ENCODE measurements around the gene HCFC1.
"Not testable (repeated sequence)": the region's sequence is repeated elsewhere in the genome, so short reads cannot be mapped to it uniquely, and the experiment has no call there.

Gene HCFC1

GRCh38 chrX:153984351-153985178 is 12.9 kb upstream of the HCFC1 start:
- Histone ChIP-seq H3K4me3 (ENCODE audit: low read depth in 1 of 2, low read length in 2 of 2) (no peak overlapping the region), H3K27me3 (ENCODE audit: low read depth, low read length) (no peaks in the 10 kb centered on the region), H3K4me1 (ENCODE audit: control insufficient read depth in 1 of 2, insufficient read depth in 2 of 2, low read length in 2 of 2) (peaks cover 4% of the 10 kb centered on the region in 2 donors), H3K9me3 (ENCODE audit: control insufficient read depth in 1 of 2, low read length in 2 of 2) (no peaks in the 10 kb centered on the region), H3K36me3 (ENCODE audit: control insufficient read depth in 1 of 2, insufficient read depth in 2 of 2, low read length in 2 of 2) (no peaks in the 10 kb centered on the region), H3K27ac (ENCODE audit: low read length) (peak overlapping the region; percentile 23)

GRCh38 chrX:153983321-153983801 is 11.7 kb upstream of the HCFC1 start:
- Histone ChIP-seq H3K9me3 (ENCODE audit: control insufficient read depth in 1 of 2, low read length in 2 of 2) (no peaks in the 10 kb centered on the region), H3K27ac (ENCODE audit: low read length) (no peak overlapping the region), H3K36me3 (ENCODE audit: control insufficient read depth in 1 of 2, insufficient read depth in 2 of 2, low read length in 2 of 2) (no peaks in the 10 kb centered on the region), H3K4me3 (ENCODE audit: low read depth in 1 of 2, low read length in 2 of 2) (no peak overlapping the region), H3K4me1 (ENCODE audit: control insufficient read depth in 1 of 2, insufficient read depth in 2 of 2, low read length in 2 of 2) (peaks cover 4% of the 10 kb centered on the region in 2 donors), H3K27me3 (ENCODE audit: low read depth, low read length) (no peaks in the 10 kb centered on the region)

- Histone ChIP-seq H3K4me3 (ENCODE audit: low read depth in 1 of 2, low read length in 2 of 2) (no peak overlapping the region), H3K27me3 (ENCODE audit: low read depth, low read length) (no peaks in the 10 kb centered on the region), H3K27ac (ENCODE audit: low read length) (no peak overlapping the region), H3K9me3 (ENCODE audit: control insufficient read depth in 1 of 2, low read length in 2 of 2) (no peaks in the 10 kb centered on the region), H3K36me3 (ENCODE audit: control insufficient read depth in 1 of 2, insufficient read depth in 2 of 2, low read length in 2 of 2) (no peaks in the 10 kb centered on the region), H3K4me1 (ENCODE audit: control insufficient read depth in 1 of 2, insufficient read depth in 2 of 2, low read length in 2 of 2) (peaks cover 4% of the 10 kb centered on the region in 2 donors)
Observed at GRCh38 chrX:153981771-153982533, 10.3 kb upstream of the HCFC1 start.

GRCh38 chrX:153981231-153981630 is 9.6 kb upstream of the HCFC1 start:
- Histone ChIP-seq H3K27ac (ENCODE audit: low read length) (no peak overlapping the region), H3K4me1 (ENCODE audit: control insufficient read depth in 1 of 2, insufficient read depth in 2 of 2, low read length in 2 of 2) (peaks cover 4% of the 10 kb centered on the region in 2 donors), H3K36me3 (ENCODE audit: control insufficient read depth in 1 of 2, insufficient read depth in 2 of 2, low read length in 2 of 2) (no peaks in the 10 kb centered on the region), H3K4me3 (ENCODE audit: low read depth in 1 of 2, low read length in 2 of 2) (no peak overlapping the region), H3K27me3 (ENCODE audit: low read depth, low read length) (no peaks in the 10 kb centered on the region), H3K9me3 (ENCODE audit: control insufficient read depth in 1 of 2, low read length in 2 of 2) (no peaks in the 10 kb centered on the region)

- H3K27ac ChIP-seq (ENCODE audit: low read length), result not testable (repeated sequence)
Observed at GRCh38 chrX:153980394-153980793, 8.8 kb upstream of the HCFC1 start.

GRCh38 chrX:153974726-153975286 is 3.2 kb upstream of the HCFC1 start:
- Histone ChIP-seq H3K4me3 (ENCODE audit: low read depth in 1 of 2, low read length in 2 of 2) (no peak overlapping the region), H3K4me1 (ENCODE audit: control insufficient read depth in 1 of 2, insufficient read depth in 2 of 2, low read length in 2 of 2) (peaks cover 5 to 17% of the 10 kb centered on the region in 2 donors), H3K27me3 (ENCODE audit: low read depth, low read length) (no peaks in the 10 kb centered on the region), H3K36me3 (ENCODE audit: control insufficient read depth in 1 of 2, insufficient read depth in 2 of 2, low read length in 2 of 2) (peaks cover 0 to 5% of the 10 kb centered on the region in 2 donors), H3K9me3 (ENCODE audit: control insufficient read depth in 1 of 2, low read length in 2 of 2) (no peaks in the 10 kb centered on the region), H3K27ac (ENCODE audit: low read length) (no peak overlapping the region)

More at GRCh38 chrX:153980394-153980793, 8.8 kb upstream of the HCFC1 start:
- H3K36me3 ChIP-seq (ENCODE audit: control insufficient read depth in 1 of 2, insufficient read depth in 2 of 2, low read length in 2 of 2); H3K27me3 ChIP-seq (ENCODE audit: low read depth, low read length); H3K4me1 ChIP-seq (ENCODE audit: control insufficient read depth in 1 of 2, insufficient read depth in 2 of 2, low read length in 2 of 2); H3K4me3 ChIP-seq (ENCODE audit: low read depth in 1 of 2, low read length in 2 of 2); H3K9me3 ChIP-seq (ENCODE audit: control insufficient read depth in 1 of 2, low read length in 2 of 2): not testable (repeated sequence)

GRCh38 chrX:153974003-153974725 is 2.5 kb upstream of the HCFC1 start:
- no peaks in the 10 kb centered on the region for H3K9me3 ChIP-seq (ENCODE audit: control insufficient read depth in 1 of 2, low read length in 2 of 2)
- H3K36me3 ChIP-seq (ENCODE audit: control insufficient read depth in 1 of 2, insufficient read depth in 2 of 2, low read length in 2 of 2), result peaks cover 0 to 5% of the 10 kb centered on the region in 2 donors
- peaks cover 5 to 23% of the 10 kb centered on the region in 2 donors for H3K4me1 ChIP-seq (ENCODE audit: control insufficient read depth in 1 of 2, insufficient read depth in 2 of 2, low read length in 2 of 2)
- peak overlapping the region; percentile 56 to 68 for H3K4me3 ChIP-seq (ENCODE audit: low read depth in 1 of 2, low read length in 2 of 2)
- no peaks in the 10 kb centered on the region for H3K27me3 ChIP-seq (ENCODE audit: low read depth, low read length)
- H3K27ac ChIP-seq (ENCODE audit: low read length), result peak overlapping the region; percentile 95

GRCh38 chrX:153973127-153974002 is 1.7 kb upstream of the HCFC1 start:
- Histone ChIP-seq H3K27me3 (ENCODE audit: low read depth, low read length) (no peaks in the 10 kb centered on the region), H3K4me3 (ENCODE audit: low read depth in 1 of 2, low read length in 2 of 2) (peak overlapping the region; percentile 56 to 68), H3K27ac (ENCODE audit: low read length) (peak overlapping the region; percentile 95), H3K9me3 (ENCODE audit: control insufficient read depth in 1 of 2, low read length in 2 of 2) (no peaks in the 10 kb centered on the region), H3K4me1 (ENCODE audit: control insufficient read depth in 1 of 2, insufficient read depth in 2 of 2, low read length in 2 of 2) (peaks cover 7 to 29% of the 10 kb centered on the region in 2 donors), H3K36me3 (ENCODE audit: control insufficient read depth in 1 of 2, insufficient read depth in 2 of 2, low read length in 2 of 2) (peaks cover 0 to 5% of the 10 kb centered on the region in 2 donors)

- H3K4me1 ChIP-seq (ENCODE audit: control insufficient read depth in 1 of 2, insufficient read depth in 2 of 2, low read length in 2 of 2), result peaks cover 11 to 37% of the 10 kb centered on the region in 2 donors
- peak within 1 kb of the TSS; percentile 95 for H3K27ac ChIP-seq (ENCODE audit: low read length)
- H3K27me3 ChIP-seq (ENCODE audit: low read depth, low read length), result no peaks in the 10 kb centered on the region
- H3K9me3 ChIP-seq (ENCODE audit: control insufficient read depth in 1 of 2, low read length in 2 of 2), result no peaks in the 10 kb centered on the region
- H3K4me3 ChIP-seq (ENCODE audit: low read depth in 1 of 2, low read length in 2 of 2), result peak within 1 kb of the TSS; percentile 76 to 80
- H3K36me3 ChIP-seq (ENCODE audit: control insufficient read depth in 1 of 2, insufficient read depth in 2 of 2, low read length in 2 of 2), result peaks cover 0 to 5% of the 10 kb centered on the region in 2 donors
Observed at GRCh38 chrX:153972368-153973126, 929 bp upstream of the HCFC1 start, which contains the start of gene TMEM187. Gene TMEM187 (plus strand): TSS chrX:153972754. CDS start chrX:153982063, 9,309 bp downstream.

Data from muscle layer of duodenum (tissue), 2 donors.